GM12864 (cell line): Measurements from ENCODE around the gene FOXD4.
"Not testable (repeated sequence)": the region's sequence is repeated elsewhere in the genome, so short reads cannot be mapped to it uniquely, and the experiment has no call there.

ENCODE experiments used
- DNase-seq: peaks from one replicate; pipeline ENCODE4 v3.0.0-alpha.2; 2011; ENCODE audit warnings: low read depth
- H3K4me3 ChIP-seq: 2 replicates; pipeline ENCODE4 v1.5.1; 2011; ENCODE audit warnings: mild to moderate bottlenecking, low read depth, low read length, control low read depth

The FOXD4 gene

GRCh38 chr9:117995-118467, at the start of gene FOXD4:
FOXD4 (minus strand) TSS chr9:118417; CDS start chr9:118119, 298 bp downstream.
- not testable (repeated sequence) for H3K4me3 ChIP-seq

GRCh38 chr9:159871-160270, 41.7 kb upstream of the FOXD4 start:
- not testable (repeated sequence) for DNase-seq, H3K4me3 ChIP-seq

More at GRCh38 chr9:117995-118467, at the start of gene FOXD4:
- not testable (repeated sequence) for DNase-seq

- H3K4me3 ChIP-seq, DNase-seq: not testable (repeated sequence)
These were observed 33.0 kb upstream of the FOXD4 start for GRCh38 chr9:151173-151572.

- H3K4me3 ChIP-seq, DNase-seq: not testable (repeated sequence)
These were observed 21.7 kb upstream of the FOXD4 start for GRCh38 chr9:139880-140279.

GRCh38 chr9:117144-117994, 848 bp downstream of the FOXD4 start:
- not testable (repeated sequence) for H3K4me3 ChIP-seq, DNase-seq

- H3K4me3 ChIP-seq, DNase-seq: not testable (repeated sequence)
These were observed 1.8 kb downstream of the FOXD4 start for GRCh38 chr9:116239-117077.

GRCh38 chr9:115118-115451, 3.1 kb downstream of the FOXD4 start:
- H3K4me3 ChIP-seq, DNase-seq: not testable (repeated sequence)

GRCh38 chr9:114267-115117, 3.7 kb downstream of the FOXD4 start:
- DNase-seq, result not testable (repeated sequence)
- peak overlapping the region; percentile 55 for H3K4me3 ChIP-seq

- peak overlapping the region; percentile 55 for H3K4me3 ChIP-seq
- DNase-seq, result not testable (repeated sequence)
These were observed 4.5 kb downstream of the FOXD4 start for GRCh38 chr9:113468-114266.

GRCh38 chr9:112589-113467, 5.4 kb downstream of the FOXD4 start:
- not testable (repeated sequence) for H3K4me3 ChIP-seq, DNase-seq

- not testable (repeated sequence) for H3K4me3 ChIP-seq, DNase-seq
These were observed 7.5 kb downstream of the FOXD4 start for GRCh38 chr9:110672-111071.

- not testable (repeated sequence) for DNase-seq, H3K4me3 ChIP-seq
These were observed 8.7 kb downstream of the FOXD4 start for GRCh38 chr9:109540-109939.

GRCh38 chr9:108742-109495, 9.3 kb downstream of the FOXD4 start:
- H3K4me3 ChIP-seq, DNase-seq: not testable (repeated sequence)

- not testable (repeated sequence) for H3K4me3 ChIP-seq, DNase-seq
These were observed 12.2 kb downstream of the FOXD4 start for GRCh38 chr9:105991-106390.

GRCh38 chr9:100430-100829, 17.8 kb downstream of the FOXD4 start:
- not testable (repeated sequence) for DNase-seq, H3K4me3 ChIP-seq

- not testable (repeated sequence) for H3K4me3 ChIP-seq, DNase-seq
These were observed 18.4 kb downstream of the FOXD4 start for GRCh38 chr9:99867-100266.

GRCh38 chr9:98775-99174, 19.4 kb downstream of the FOXD4 start:
- not testable (repeated sequence) for H3K4me3 ChIP-seq, DNase-seq
